Left lung (tissue), 10 donors: ENCODE measurements around the gene UBN2. TPM values are rescaled to one million over a fixed set of nuclear protein-coding genes. Genes with fewer than 3 reads are reported as not detected.
"Not testable (repeated sequence)": the region's sequence is repeated elsewhere in the genome, so short reads cannot be mapped to it uniquely, and the experiment has no call there.

Experiments
- ATAC-seq: fragments of 200-7000 bp; cut with Tn5 transposase; one replicate; pipeline ENCODE4 v1.9.1; 2020; ENCODE audit warnings: moderate library complexity
- DNase-seq, 4 donors: peaks; one replicate each; pipeline ENCODE4 v3.0.0-alpha.2; 2013 to 2020
- H3K27ac ChIP-seq, 2 donors: fragments of 200-600 bp; sonication (generic) in 1 of 2; one replicate each; pipeline versions ENCODE4 v1.5.0 to v1.8.0; 2020 to 2021
- H3K27me3 ChIP-seq, 2 donors: fragments of 200-600 bp; sonication (generic) in 1 of 2; one replicate each; pipeline versions ENCODE4 v1.5.0 to v1.8.0; 2020 to 2021
- H3K36me3 ChIP-seq, 2 donors: fragments of 200-600 bp; sonication (generic) in 1 of 2; one replicate each; pipeline versions ENCODE4 v1.5.0 to v1.8.0; 2020 to 2021
- H3K4me1 ChIP-seq, 2 donors: fragments of 200-600 bp; one replicate each; pipeline ENCODE4 v1.8.0; 2021
- H3K4me3 ChIP-seq, 2 donors: fragments of 200-600 bp; sonication (generic) in 1 of 2; one replicate each; pipeline versions ENCODE4 v1.5.0 to v1.8.0; 2020 to 2021; ENCODE audit warnings: mild to moderate bottlenecking in 1 of 2
- H3K9me3 ChIP-seq, 2 donors: fragments of 200-600 bp; sonication (generic) in 1 of 2; one replicate each; pipeline versions ENCODE4 v1.5.0 to v1.8.0; 2020 to 2021
- CTCF ChIP-seq, 2 donors: fragments of 200-600 bp; sonication (generic) in 1 of 2; IDR thresholded peaks; one replicate each; pipeline versions ENCODE4 v1.5.0 to v1.8.0; 2021; ENCODE audit warnings: antibody characterized with exemption in 2 of 2
- intact Hi-C, 2 donors: fragments of 100-400 bp; cut with DNase I; formaldehyde crosslinking; loops; one replicate each; pipeline versions ENCODE4 v1.11.2 to v1.14.2; 2022
- polyA plus RNA-seq, 6 donors: library from polyadenylated mRNA; unstranded; fragments of 120-200 nt; gene quantifications; one replicate each; pipeline ENCODE4 v1.2.1, GENCODE V29; 2013; ENCODE audit not compliant: insufficient read length in 6 of 6
- total RNA-seq, 2 donors: library from RNA; stranded (reverse); fragmentation: NEBNext Ultra II Directional; extraction: Animal tissue kit (Norgen Biotek cat#: 25700); gene quantifications; one replicate each; pipeline ENCODE4 v1.2.1, GENCODE V29; 2021
- donor health status: DM: no; HTN: yes; CAD: no.
- donor health status: DM: no; HTN: no; CAD: no.

The UBN2 gene
- total and polyA plus RNA-seq, 8 donors = 16.9 to 27.1 (median 23.0) TPM

- no peaks in the 10 kb centered on the region for H3K4me1 ChIP-seq
- intact Hi-C loops = no loop called here
- no peaks in the 10 kb centered on the region for H3K9me3 ChIP-seq
- no peak overlapping the region for H3K27ac ChIP-seq
- H3K27me3 ChIP-seq = no peaks in the 10 kb centered on the region
- no peaks in the 10 kb centered on the region for H3K36me3 ChIP-seq
- no peak for DNase-seq
- no peak for ATAC-seq
- H3K4me3 ChIP-seq = no peak overlapping the region
- TF ChIP-seq CTCF (IDR thresholded peaks at IDR 0.05) = no peak
Measured at GRCh38 chr7:139330333-139331030, 99.4 kb downstream of the UBN2 start.

GRCh38 chr7:139332697-139333359 lies 101.8 kb downstream of the UBN2 start:
- no peak for DNase-seq
- Histone ChIP-seq H3K27ac (no peak overlapping the region), H3K4me3 (no peak overlapping the region), H3K36me3 (no peaks in the 10 kb centered on the region), H3K4me1 (no peaks in the 10 kb centered on the region), H3K27me3 (no peaks in the 10 kb centered on the region), H3K9me3 (no peaks in the 10 kb centered on the region)
- intact Hi-C loops = no loop called here
- ATAC-seq = no peak
- TF ChIP-seq CTCF (IDR thresholded peaks at IDR 0.05) = no peak

- H3K36me3 ChIP-seq, H3K27ac ChIP-seq, H3K27me3 ChIP-seq, H3K4me1 ChIP-seq, intact Hi-C loops, ATAC-seq, H3K9me3 ChIP-seq, H3K4me3 ChIP-seq, DNase-seq: not testable (repeated sequence)
Measured at GRCh38 chr7:139333443-139333842, 102.4 kb downstream of the UBN2 start.

- Histone ChIP-seq H3K27me3 (no peaks in the 10 kb centered on the region), H3K4me3 (no peak overlapping the region), H3K4me1 (no peaks in the 10 kb centered on the region), H3K27ac (no peak overlapping the region), H3K9me3 (peaks cover 0 to 4% of the 10 kb centered on the region in 2 donors), H3K36me3 (no peaks in the 10 kb centered on the region)
- DNase-seq (no peak), ATAC-seq (no peak)
- no peak for TF ChIP-seq CTCF (IDR thresholded peaks at IDR 0.05)
- intact Hi-C loops = no loop called here
Measured at GRCh38 chr7:139334399-139335150, 103.5 kb downstream of the UBN2 start.

GRCh38 chr7:139339025-139339424 lies 108.0 kb downstream of the UBN2 start:
- Histone ChIP-seq H3K4me3 (no peak overlapping the region), H3K36me3 (no peaks in the 10 kb centered on the region), H3K9me3 (peaks cover 0 to 5% of the 10 kb centered on the region in 2 donors), H3K4me1 (peaks cover 5 to 14% of the 10 kb centered on the region in 2 donors), H3K27ac (no peak overlapping the region), H3K27me3 (no peaks in the 10 kb centered on the region)
- ATAC-seq (no peak), DNase-seq (no peak)
- TF ChIP-seq CTCF (IDR thresholded peaks at IDR 0.05) = no peak
- intact Hi-C loops = no loop called here
